AG04450 (cell line): ENCODE data around the gene GPBAR1. TPM values are rescaled to one million over a fixed set of nuclear protein-coding genes. Genes with fewer than 3 reads are reported as not detected.

Experiments
- CTCF ChIA-PET: fragments of 300-600, 350-600 bp; formaldehyde crosslinking; extraction: SDS; loops from one replicate; lab custom pipeline; 2022; ENCODE audit warnings: antibody characterized with exemption, inconsistent platforms; lab: Charles Lee
- POLR2A ChIA-PET: fragments of 350-600 bp; formaldehyde crosslinking; extraction: SDS; loops from one replicate; lab custom pipeline; 2021; ENCODE audit warnings: antibody characterized with exemption, inconsistent platforms; lab: Yijun Ruan, JAX
- DNase-seq: peaks from one replicate; pipeline ENCODE4 v3.0.0-alpha.2; 2011; ENCODE audit warnings: low read depth, low spot score
- H3K27ac ChIP-seq: one replicate; pipeline ENCODE4 v1.5.1; 2012; ENCODE audit warnings: low read depth, low read length, control low read depth
- H3K27me3 ChIP-seq: one replicate; pipeline ENCODE4 v1.6.0; 2012; ENCODE audit warnings: low read length; ENCODE audit not compliant: control insufficient read depth, insufficient read depth
- H3K4me3 ChIP-seq: 2 replicates; pipeline ENCODE4 v1.5.1; 2011; ENCODE audit warnings: mild to moderate bottlenecking, low read depth, low read length, control low read depth
- H3K9me3 ChIP-seq: 2 replicates; pipeline ENCODE4 v1.5.1; 2012; ENCODE audit warnings: low read length; ENCODE audit not compliant: control insufficient read depth, insufficient read depth
- polyA plus RNA-seq: library from polyadenylated mRNA; depleted of rRNA; stranded (reverse); fragments of >200 nt; gene quantifications from 2 replicates; pipeline ENCODE4 v1.2.3, GENCODE V29; 2011
- TF ChIP-seq, protein P1 (sequence below): IDR thresholded peaks from 2 replicates; pipeline ENCODE4 v1.5.1; 2011; ENCODE audit warnings: low read depth, low read length, control low read depth, inconsistent platforms

The GPBAR1 gene
- polyA plus RNA-seq, 1 experiment: not detected

DNA sequence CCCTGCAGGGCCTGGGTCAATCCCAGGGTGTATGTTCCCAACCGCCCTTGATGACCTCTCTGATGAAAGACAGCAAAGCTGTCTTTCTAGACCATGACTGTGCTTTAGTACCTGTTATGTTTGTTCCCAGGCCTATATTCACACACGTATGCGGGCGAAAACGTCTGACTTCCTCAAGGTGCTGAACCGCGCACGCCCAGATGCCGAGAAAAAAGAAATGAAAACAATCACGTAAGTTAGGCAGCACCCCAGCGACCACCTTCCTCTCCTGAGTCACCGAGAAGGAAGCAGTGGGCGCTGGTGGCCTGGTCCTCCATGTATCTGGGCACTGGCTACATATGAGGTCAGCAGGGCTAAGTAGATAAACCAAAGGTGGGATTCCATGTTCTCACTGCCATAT lies 11.1 kb upstream of the GPBAR1 start:
- CTCF ChIA-PET: no interaction called here
- Histone ChIP-seq H3K9me3 (no peaks in the 10 kb centered on the region), H3K27ac (no peak overlapping the region), H3K27me3 (no peaks in the 10 kb centered on the region), H3K4me3 (no peak overlapping the region)
- POLR2A ChIA-PET: no interaction called here
- DNase-seq: no peak
- TF ChIP-seq, protein P1, sequence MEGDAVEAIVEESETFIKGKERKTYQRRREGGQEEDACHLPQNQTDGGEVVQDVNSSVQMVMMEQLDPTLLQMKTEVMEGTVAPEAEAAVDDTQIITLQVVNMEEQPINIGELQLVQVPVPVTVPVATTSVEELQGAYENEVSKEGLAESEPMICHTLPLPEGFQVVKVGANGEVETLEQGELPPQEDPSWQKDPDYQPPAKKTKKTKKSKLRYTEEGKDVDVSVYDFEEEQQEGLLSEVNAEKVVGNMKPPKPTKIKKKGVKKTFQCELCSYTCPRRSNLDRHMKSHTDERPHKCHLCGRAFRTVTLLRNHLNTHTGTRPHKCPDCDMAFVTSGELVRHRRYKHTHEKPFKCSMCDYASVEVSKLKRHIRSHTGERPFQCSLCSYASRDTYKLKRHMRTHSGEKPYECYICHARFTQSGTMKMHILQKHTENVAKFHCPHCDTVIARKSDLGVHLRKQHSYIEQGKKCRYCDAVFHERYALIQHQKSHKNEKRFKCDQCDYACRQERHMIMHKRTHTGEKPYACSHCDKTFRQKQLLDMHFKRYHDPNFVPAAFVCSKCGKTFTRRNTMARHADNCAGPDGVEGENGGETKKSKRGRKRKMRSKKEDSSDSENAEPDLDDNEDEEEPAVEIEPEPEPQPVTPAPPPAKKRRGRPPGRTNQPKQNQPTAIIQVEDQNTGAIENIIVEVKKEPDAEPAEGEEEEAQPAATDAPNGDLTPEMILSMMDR: no peak

DNA sequence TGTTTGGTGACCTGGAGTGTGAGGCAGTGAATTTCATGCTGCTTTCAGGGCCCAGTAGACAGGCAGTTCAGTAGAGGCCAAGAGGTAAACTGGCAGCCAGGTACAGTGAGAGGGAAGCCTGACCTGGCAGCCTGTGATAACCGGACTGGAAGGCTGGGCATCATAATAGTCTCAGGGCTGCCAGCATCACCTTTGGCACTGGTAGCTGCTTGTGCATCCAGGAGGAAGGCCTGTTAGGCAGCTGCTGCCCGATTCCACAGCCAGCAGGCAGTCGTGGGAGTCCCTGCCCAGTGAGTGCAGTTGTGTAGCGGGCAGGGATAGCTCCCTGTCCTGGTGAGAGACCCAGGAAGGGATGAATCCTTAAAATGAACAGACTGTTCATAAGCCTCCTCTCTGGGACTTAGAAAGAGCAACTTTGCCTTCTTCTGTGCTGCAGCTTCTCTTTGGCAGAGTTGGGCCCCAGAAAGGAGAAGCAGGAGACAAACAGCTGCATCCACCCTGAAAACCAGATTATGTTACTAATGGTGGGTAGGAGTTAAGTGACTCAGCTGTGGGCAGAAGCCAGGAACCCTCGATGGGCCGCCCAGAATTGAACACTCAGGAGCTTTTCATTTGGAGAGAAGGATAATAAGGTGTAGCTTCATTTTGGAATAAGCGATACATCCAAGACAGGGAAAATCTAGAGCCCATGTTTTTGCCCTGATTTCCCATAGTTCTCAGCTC lies 8.1 kb upstream of the GPBAR1 start:
- CTCF ChIA-PET: interaction anchor here (1.2 kb wide), 1 partner anchor 21 kb away, joined by 3 read pairs; no protein-coding TSS in a partner anchor
- TF ChIP-seq, protein P1: no peak
- POLR2A ChIA-PET: interaction anchor here (0.7 to 1.2 kb wide), 2 partner anchors 15 to 23 kb away, joined by 3 to 4 read pairs; no protein-coding TSS in a partner anchor
- DNase-seq: no peak
- H3K27me3 ChIP-seq: no peaks in the 10 kb centered on the region
- H3K4me3 ChIP-seq: no peak overlapping the region
- H3K9me3 ChIP-seq: no peaks in the 10 kb centered on the region
- peak overlapping the region; percentile 47 for H3K27ac ChIP-seq

DNA sequence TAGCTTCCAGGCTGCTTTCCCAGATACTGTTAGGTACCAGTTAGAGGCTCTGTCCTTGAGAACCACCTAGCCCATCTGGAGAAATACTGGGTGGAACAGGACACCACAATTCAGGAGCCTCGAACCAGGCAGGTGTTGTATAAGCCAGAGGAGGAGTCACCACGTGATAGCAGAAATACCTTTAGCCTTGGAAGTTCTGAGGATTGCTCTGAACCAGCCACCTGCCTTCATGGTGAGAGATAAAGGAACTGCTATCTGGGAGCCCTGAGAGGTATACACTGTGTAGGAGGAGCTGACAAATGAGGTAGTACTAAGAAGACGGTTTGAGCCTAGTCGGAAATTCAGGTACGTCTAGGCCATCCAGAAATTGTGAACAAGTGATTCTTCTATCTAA lies 7.6 kb upstream of the GPBAR1 start:
- Histone ChIP-seq H3K9me3 (no peaks in the 10 kb centered on the region), H3K27me3 (no peaks in the 10 kb centered on the region), H3K4me3 (no peak overlapping the region), H3K27ac (no peak overlapping the region)
- POLR2A ChIA-PET: interaction anchor here (0.7 to 1.2 kb wide), 2 partner anchors 16 to 24 kb away, joined by 3 to 4 read pairs; no protein-coding TSS in a partner anchor
- no peak for DNase-seq
- CTCF ChIA-PET: interaction anchor here (0.7 to 1.2 kb wide), 2 partner anchors 18 to 22 kb away, joined by 3 to 4 read pairs; no protein-coding TSS in a partner anchor
- TF ChIP-seq, protein P1: no peak

DNA sequence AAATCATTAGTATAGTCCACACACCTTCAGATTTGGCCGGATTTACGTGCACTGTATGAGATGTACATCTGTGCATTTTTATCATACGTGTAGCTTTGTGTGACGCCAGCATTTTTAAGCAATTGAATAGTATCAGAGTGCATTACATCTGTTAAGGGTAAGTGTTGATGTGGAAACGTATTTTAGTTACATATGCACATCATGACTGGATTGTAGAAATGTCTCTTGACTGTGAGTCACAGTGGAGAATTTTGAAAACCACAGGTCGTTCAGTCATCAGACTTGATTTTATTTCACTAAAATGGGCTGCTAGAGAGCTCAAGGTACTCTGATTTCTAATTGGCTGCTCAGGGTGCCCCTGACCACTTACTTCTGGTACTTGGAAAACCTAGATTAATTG lies 5.4 kb upstream of the GPBAR1 start:
- ChIA-PET POLR2A (interaction anchor here (0.6 to 1.9 kb wide), 2 partner anchors 10 to 101 kb away, joined by 8 to 12 read pairs; no protein-coding TSS in a partner anchor), CTCF (interaction anchor here (1.1 to 1.5 kb wide), 2 partner anchors 11 to 467 kb away, joined by 3 read pairs; no protein-coding TSS in a partner anchor)
- Histone ChIP-seq H3K4me3 (no peak overlapping the region), H3K27ac (no peak overlapping the region), H3K9me3 (no peaks in the 10 kb centered on the region), H3K27me3 (no peaks in the 10 kb centered on the region)
- peak; percentile 20 for DNase-seq
- TF ChIP-seq, protein P1: no peak
